ENCODE results near the gene TEX11. TPM values are rescaled to one million over a fixed set of nuclear protein-coding genes. Genes with fewer than 3 reads are reported as not detected.

The TEX11 gene
- total RNA-seq, 4 donors from 2014 or later, result not detected

- Histone ChIP-seq H3K27me3 (no peaks in the 10 kb centered on the region), H3K36me3 (no peaks in the 10 kb centered on the region), H3K4me3 (no peak overlapping the region), H3K9me3 (no peaks in the 10 kb centered on the region), H3K4me1 (peaks cover 5% of the 10 kb centered on the region), H3K27ac (no peak overlapping the region)
- TF ChIP-seq EP300 (IDR thresholded peaks at IDR 0.05) (no peak), CTCF (IDR thresholded peaks at IDR 0.05) (no peak), POLR2A (IDR thresholded peaks at IDR 0.05) (no peak), POLR2AphosphoS5 (IDR thresholded peaks at IDR 0.05) (no peak)
- WGBS, result 65% methylated on average over 9 of the region's 9 CpGs
- no peak for DNase-seq (ENCODE audit: low spot score in 2 of 2)
Observed at GRCh38 chrX:70480660-70481018, 427.9 kb downstream of the TEX11 start.

- Histone ChIP-seq H3K36me3 (no peaks in the 10 kb centered on the region), H3K9me3 (no peaks in the 10 kb centered on the region), H3K27me3 (no peaks in the 10 kb centered on the region), H3K27ac (peak overlapping the region; percentile 29), H3K4me1 (peaks cover 5% of the 10 kb centered on the region), H3K4me3 (no peak overlapping the region)
- TF ChIP-seq CTCF (IDR thresholded peaks at IDR 0.05) (no peak), POLR2A (IDR thresholded peaks at IDR 0.05) (no peak), POLR2AphosphoS5 (IDR thresholded peaks at IDR 0.05) (no peak), EP300 (IDR thresholded peaks at IDR 0.05) (no peak)
- no peak for DNase-seq (ENCODE audit: low spot score in 2 of 2)
- 57% methylated on average over 6 of the region's 6 CpGs for WGBS
Observed at GRCh38 chrX:70479922-70480659, 428.4 kb downstream of the TEX11 start.

- 51% methylated on average over 4 of the region's 4 CpGs for WGBS
- no peaks in the 10 kb centered on the region for H3K36me3 ChIP-seq
- no peak for TF ChIP-seq POLR2A (IDR thresholded peaks at IDR 0.05)
- TF ChIP-seq EP300 (IDR thresholded peaks at IDR 0.05), result no peak
- no peak for TF ChIP-seq POLR2AphosphoS5 (IDR thresholded peaks at IDR 0.05)
- TF ChIP-seq CTCF (IDR thresholded peaks at IDR 0.05), result no peak
- no peaks in the 10 kb centered on the region for H3K9me3 ChIP-seq
- no peak overlapping the region for H3K4me3 ChIP-seq
- H3K4me1 ChIP-seq, result peaks cover 5% of the 10 kb centered on the region
- no peaks in the 10 kb centered on the region for H3K27me3 ChIP-seq
- no peak for DNase-seq (ENCODE audit: low spot score in 2 of 2)
- peak overlapping the region; percentile 54 for H3K27ac ChIP-seq
Observed at GRCh38 chrX:70479247-70479921, 429.1 kb downstream of the TEX11 start.

Other genes starting within 250 kb of the TEX11 start
- under 1 TPM in 3 of 4 donors, not detected in 1; 0.21 to 0.32 (median 0.25) TPM for gene SLC7A3, start 22.4 kb upstream of the TEX11 start, total RNA-seq
- gene SNX12, start 159.6 kb upstream of the TEX11 start, total RNA-seq, result 10 to 100 TPM; 41.0 to 71.8 (median 65.3) TPM
- 10 to 100 TPM; 21.0 to 36.8 (median 28.2) TPM for gene FOXO4, start 187.1 kb upstream of the TEX11 start, total RNA-seq
- gene CXorf65, start 198.0 kb upstream of the TEX11 start, total RNA-seq, result not detected
- gene IL2RG, start 202.9 kb upstream of the TEX11 start, total RNA-seq, result 10 to 100 TPM in 2 of 4 donors, 1 to 10 TPM in 2; 2.6 to 15.0 (median 9.1) TPM
- gene MED12, start 209.9 kb upstream of the TEX11 start, total RNA-seq, result 10 to 100 TPM; 27.0 to 63.0 (median 39.8) TPM
- gene NLGN3, start 236.1 kb upstream of the TEX11 start, total RNA-seq, result under 1 TPM; 0.52 to 0.97 (median 0.60) TPM

Data from suprapubic skin (tissue), 4 donors.